Activated CD8-positive, alpha-beta T cell treated with anti-CD3 and anti-CD28 coated beads for 36 hours (primary cell): ENCODE results near the gene SPACDR. TPM values are rescaled to one million over a fixed set of nuclear protein-coding genes. Genes with fewer than 3 reads are reported as not detected.
A peak's percentile ranks its signal among the peaks of the same experiment; 100 is the strongest.

Experiments
- ATAC-seq: fragments of 200-7000 bp; cut with Tn5 transposase; one replicate; pipeline ENCODE4 v1.10.0; 2021; ENCODE audit warnings: mild to moderate bottlenecking, moderate library complexity
- CTCF ChIA-PET: fragments of 350-600 bp; sonication (Branson Sonifier 250); formaldehyde crosslinking; loops from one replicate; lab custom pipeline; 2021; ENCODE audit warnings: antibody characterized with exemption; lab: Charles Lee
- POLR2A ChIA-PET: fragments of 350-600 bp; sonication (Branson Sonifier 250); formaldehyde crosslinking; loops from one replicate; lab custom pipeline; 2021; ENCODE audit warnings: antibody characterized with exemption; lab: Charles Lee
- DNase-seq: peaks from one replicate; pipeline ENCODE4 v3.0.0-alpha.2; 2020
- H3K27ac Mint-ChIP-seq: one replicate; pipeline ENCODE4 v1.8.0; 2021; ENCODE audit warnings: mild to moderate bottlenecking, mixed read lengths
- H3K27me3 Mint-ChIP-seq: one replicate; pipeline ENCODE4 v1.8.0; 2021; ENCODE audit warnings: mixed read lengths
- H3K36me3 Mint-ChIP-seq: one replicate; pipeline ENCODE4 v1.8.0; 2021; ENCODE audit warnings: low read depth, mixed read lengths
- H3K4me1 Mint-ChIP-seq: one replicate; pipeline ENCODE4 v1.8.0; 2021; ENCODE audit warnings: low read depth, mixed read lengths
- H3K4me3 Mint-ChIP-seq: one replicate; pipeline ENCODE4 v1.8.0; 2021; ENCODE audit warnings: mild to moderate bottlenecking, moderate library complexity, mixed read lengths
- H3K9me3 Mint-ChIP-seq: one replicate; pipeline ENCODE4 v1.8.0; 2021; ENCODE audit warnings: mixed read lengths
- intact Hi-C: fragments of 100-400 bp; cut with micrococcal nuclease; formaldehyde crosslinking; loops from one replicate; pipeline ENCODE4 v1.10.0; 2022
- total RNA-seq, 2 experiments: library from RNA; stranded (reverse); gene quantifications; one replicate each; pipeline ENCODE4 v1.2.3, GENCODE V29; 2021
- TF ChIP-seq, protein P1 (sequence below): fragments of 200-600 bp; IDR thresholded peaks from one replicate; pipeline ENCODE4 v1.8.0; 2022; ENCODE audit warnings: antibody characterized with exemption, mild to moderate bottlenecking

The SPACDR gene
- total RNA-seq, 2 experiments from 2014 or later: 3.7 to 4.6 TPM

DNA sequence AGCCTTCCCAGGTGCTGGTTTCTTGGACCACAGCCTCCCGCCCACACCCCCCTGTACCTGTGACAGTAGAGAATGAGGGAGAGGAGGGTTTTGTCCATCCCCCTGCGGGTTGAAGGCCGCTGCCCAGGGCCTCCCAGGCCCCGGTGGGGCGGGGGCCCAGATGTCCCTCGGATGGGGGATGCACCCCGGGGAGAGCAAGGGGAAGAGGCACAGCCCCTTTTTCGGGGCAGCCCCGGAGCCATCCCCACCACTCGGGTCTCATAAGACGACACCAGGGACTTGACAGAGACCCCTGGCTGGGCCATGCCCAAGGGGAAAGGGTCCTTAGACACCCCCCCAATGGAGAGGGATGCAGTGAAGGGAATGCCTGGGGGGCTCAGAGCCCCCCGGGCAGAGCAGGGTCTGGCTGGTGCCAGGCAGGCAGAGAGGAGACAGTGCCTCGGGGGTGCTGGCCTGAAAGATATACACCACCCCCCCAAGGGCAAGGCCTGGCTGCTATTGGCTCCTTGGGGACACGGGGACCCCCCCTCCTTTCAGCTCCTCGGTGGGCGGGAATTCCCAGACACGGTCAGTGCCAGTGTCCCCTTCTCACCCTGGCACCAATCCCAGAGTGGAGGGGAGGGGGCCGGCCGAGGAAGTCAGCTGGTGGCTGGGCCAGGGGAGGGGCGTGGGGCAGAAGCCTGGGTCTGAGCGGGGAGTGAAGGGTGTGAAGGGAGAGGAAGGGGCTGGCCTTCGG lies 3.7 kb upstream of the SPACDR start:
- CTCF ChIA-PET: interaction anchor here (4.5 kb wide), 1 partner anchor 92 kb away, joined by 41 read pairs; no protein-coding TSS in a partner anchor
- TF ChIP-seq, protein P1, sequence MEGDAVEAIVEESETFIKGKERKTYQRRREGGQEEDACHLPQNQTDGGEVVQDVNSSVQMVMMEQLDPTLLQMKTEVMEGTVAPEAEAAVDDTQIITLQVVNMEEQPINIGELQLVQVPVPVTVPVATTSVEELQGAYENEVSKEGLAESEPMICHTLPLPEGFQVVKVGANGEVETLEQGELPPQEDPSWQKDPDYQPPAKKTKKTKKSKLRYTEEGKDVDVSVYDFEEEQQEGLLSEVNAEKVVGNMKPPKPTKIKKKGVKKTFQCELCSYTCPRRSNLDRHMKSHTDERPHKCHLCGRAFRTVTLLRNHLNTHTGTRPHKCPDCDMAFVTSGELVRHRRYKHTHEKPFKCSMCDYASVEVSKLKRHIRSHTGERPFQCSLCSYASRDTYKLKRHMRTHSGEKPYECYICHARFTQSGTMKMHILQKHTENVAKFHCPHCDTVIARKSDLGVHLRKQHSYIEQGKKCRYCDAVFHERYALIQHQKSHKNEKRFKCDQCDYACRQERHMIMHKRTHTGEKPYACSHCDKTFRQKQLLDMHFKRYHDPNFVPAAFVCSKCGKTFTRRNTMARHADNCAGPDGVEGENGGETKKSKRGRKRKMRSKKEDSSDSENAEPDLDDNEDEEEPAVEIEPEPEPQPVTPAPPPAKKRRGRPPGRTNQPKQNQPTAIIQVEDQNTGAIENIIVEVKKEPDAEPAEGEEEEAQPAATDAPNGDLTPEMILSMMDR: no peak

DNA sequence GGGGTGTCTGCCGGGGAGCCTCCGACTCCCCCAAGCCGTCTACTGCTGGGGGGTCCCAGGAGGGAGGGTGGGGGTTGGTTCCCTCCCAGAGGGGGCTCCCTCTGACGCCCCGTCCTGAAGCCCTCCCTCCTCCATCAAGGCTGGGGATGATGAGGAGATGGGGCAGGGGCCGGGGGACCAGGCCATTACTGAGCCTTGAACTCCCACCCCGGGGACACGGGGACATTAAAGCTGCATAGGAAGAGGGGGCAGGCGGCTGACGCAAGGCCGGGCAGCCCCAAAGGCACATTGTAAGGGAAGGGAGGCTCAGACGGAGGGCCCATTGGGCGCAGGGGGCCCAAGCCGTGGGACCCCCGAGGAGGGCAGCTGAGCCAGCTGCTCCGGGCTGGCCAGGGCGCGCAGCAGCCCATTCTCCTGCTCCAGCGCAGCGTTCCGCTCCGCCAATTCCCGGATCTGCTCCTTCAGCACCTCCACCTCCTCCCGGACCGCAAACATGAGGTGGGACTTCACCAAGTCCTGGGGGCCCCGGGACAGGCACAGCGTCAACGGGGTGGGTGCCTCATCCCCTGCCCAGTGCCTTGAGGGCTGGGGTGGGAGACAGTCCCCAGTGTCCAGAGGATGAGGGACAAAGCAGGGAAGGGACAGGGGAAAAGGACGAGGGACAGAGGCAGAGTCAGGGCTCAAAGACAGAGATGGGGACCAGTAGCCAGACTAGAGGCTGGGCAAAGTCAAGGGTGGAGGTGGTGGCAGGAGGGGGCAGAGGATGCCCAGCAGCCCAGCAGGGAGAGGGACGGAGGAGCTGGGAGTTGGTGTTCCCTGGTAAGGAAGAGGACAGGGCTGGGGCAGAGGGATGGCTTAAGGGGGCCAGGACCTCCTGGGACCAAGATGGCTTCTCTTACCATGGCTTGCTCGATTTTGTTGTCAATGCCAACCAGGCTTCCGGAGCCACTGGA lies 2.9 kb upstream of the SPACDR start:
- TF ChIP-seq, protein P1: no peak
- Mint-ChIP-seq H3K4me3 (no peak overlapping the region), H3K27ac (no peak overlapping the region), H3K9me3 (no peaks in the 10 kb centered on the region), H3K27me3 (no peaks in the 10 kb centered on the region), H3K36me3 (peaks cover 21% of the 10 kb centered on the region), H3K4me1 (peaks cover 15% of the 10 kb centered on the region)
- ChIA-PET CTCF (no interaction called here), POLR2A (interaction anchor here (0.9 kb wide), 1 partner anchor 39 kb away, joined by 3 read pairs; the partner anchor contains the start of gene ZCWPW1)
- ATAC-seq (no peak), DNase-seq (no peak)
- intact Hi-C loops: no loop called here

More for the DNA sequence above, 3.7 kb upstream of the SPACDR start:
- no peak overlapping the region for H3K27ac Mint-ChIP-seq
- no peaks in the 10 kb centered on the region for H3K27me3 Mint-ChIP-seq
- POLR2A ChIA-PET: interaction anchor here (0.9 kb wide), 1 partner anchor 40 kb away, joined by 3 read pairs; the partner anchor contains the start of gene ZCWPW1
- H3K4me3 Mint-ChIP-seq: no peak overlapping the region
- H3K9me3 Mint-ChIP-seq: no peaks in the 10 kb centered on the region
- ATAC-seq (no peak), DNase-seq (no peak)
- intact Hi-C loops: no loop called here
- peaks cover 23% of the 10 kb centered on the region for H3K36me3 Mint-ChIP-seq
- H3K4me1 Mint-ChIP-seq: peaks cover 18% of the 10 kb centered on the region

DNA sequence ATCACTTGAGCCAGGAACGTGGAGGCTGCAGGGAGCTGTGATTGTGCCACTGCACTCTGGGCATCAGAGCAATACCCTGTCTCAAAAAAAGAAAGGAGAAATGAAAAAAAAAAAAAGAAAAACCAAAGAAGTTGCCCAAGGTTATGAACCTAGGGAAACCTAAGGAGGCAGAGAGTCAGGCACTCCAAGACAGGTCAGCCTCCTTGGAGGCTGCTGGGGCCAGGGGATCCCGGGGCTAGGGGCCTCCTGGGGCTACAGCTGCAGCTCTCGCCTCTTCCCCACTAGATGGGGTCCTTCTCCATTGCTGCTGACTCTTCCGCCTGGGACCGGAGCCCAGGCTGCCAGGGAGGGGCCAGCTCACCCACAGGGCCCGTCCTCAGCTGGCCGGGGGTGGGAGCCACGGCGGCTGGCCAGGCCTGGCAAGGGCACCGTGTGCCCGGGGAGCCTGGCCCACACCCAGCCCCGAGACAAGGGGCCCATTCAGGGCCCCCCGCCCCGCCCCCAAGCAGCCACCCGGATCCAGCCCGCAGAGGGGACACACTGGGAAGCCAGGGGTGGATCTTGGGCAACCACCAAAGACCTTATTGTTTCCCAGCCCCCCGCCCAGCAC lies 1.7 kb upstream of the SPACDR start:
- ChIA-PET CTCF (interaction anchor here (0.8 to 1.6 kb wide), 4 partner anchors 10 to 94 kb away, joined by 3 to 7 read pairs (median 4); no protein-coding TSS in a partner anchor), POLR2A (interaction anchor here (0.6 to 1.6 kb wide), 4 partner anchors 11 to 142 kb away, joined by 3 to 4 read pairs (median 3); no protein-coding TSS in a partner anchor)
- Mint-ChIP-seq H3K36me3 (peaks cover 17% of the 10 kb centered on the region), H3K9me3 (no peaks in the 10 kb centered on the region), H3K4me1 (peaks cover 13% of the 10 kb centered on the region), H3K27ac (peak overlapping the region; percentile 11), H3K27me3 (no peaks in the 10 kb centered on the region), H3K4me3 (no peak overlapping the region)
- no peak for DNase-seq
- TF ChIP-seq, protein P1: no peak
- ATAC-seq: no peak
- intact Hi-C loops: no loop called here

DNA sequence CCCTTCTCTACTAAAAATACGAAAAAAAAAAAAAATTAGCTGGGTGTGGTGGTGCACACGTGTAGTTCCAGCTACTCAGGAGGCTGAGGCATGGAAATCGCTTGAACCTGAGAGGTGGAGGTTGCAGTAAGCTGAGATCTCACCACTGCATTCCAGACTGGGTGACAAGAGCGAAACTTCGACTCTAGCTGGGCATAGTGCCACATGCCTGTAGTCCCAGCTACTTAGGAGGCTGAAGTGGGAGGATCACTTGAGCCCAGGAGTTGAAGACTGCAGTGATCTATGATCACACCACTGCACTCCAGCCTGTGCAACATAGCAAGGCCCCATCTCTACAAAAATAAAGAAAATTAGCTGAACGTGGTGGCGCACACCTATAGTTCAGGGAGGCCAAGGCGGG lies 1.2 kb upstream of the SPACDR start:
- intact Hi-C loops: no loop called here
- CTCF ChIA-PET: interaction anchor here (0.8 to 1.6 kb wide), 4 partner anchors 10 to 95 kb away, joined by 3 to 7 read pairs (median 4); no protein-coding TSS in a partner anchor
- no peak for ATAC-seq
- peak overlapping the region; percentile 11 for H3K27ac Mint-ChIP-seq
- no peaks in the 10 kb centered on the region for H3K9me3 Mint-ChIP-seq
- POLR2A ChIA-PET: interaction anchor here (0.6 to 1.6 kb wide), 4 partner anchors 12 to 142 kb away, joined by 3 to 4 read pairs (median 3); no protein-coding TSS in a partner anchor
- peaks cover 9% of the 10 kb centered on the region for H3K4me1 Mint-ChIP-seq
- H3K27me3 Mint-ChIP-seq: no peaks in the 10 kb centered on the region
- TF ChIP-seq, protein P1: no peak
- H3K36me3 Mint-ChIP-seq: peaks cover 16% of the 10 kb centered on the region
- H3K4me3 Mint-ChIP-seq: no peak overlapping the region
- DNase-seq: no peak
